H54 (cell line): Measurements from ENCODE around the gene PARPBP.
A peak's percentile ranks its signal among the peaks of the same experiment; 100 is the strongest.
"Not testable (repeated sequence)": the region's sequence is repeated elsewhere in the genome, so short reads cannot be mapped to it uniquely, and the experiment has no call there.

ENCODE experiments used
- DNase-seq: peaks from one replicate; pipeline ENCODE4 v3.0.0; 2011; ENCODE audit warnings: low spot score, mixed read lengths; ENCODE audit not compliant: insufficient read length
- FAIRE-seq: peaks from 3 replicates; lab custom pipeline; 2011; peaks lifted over from hg19 to GRCh38; lab: Jason Lieb, UNC
- POLR2A ChIP-seq: IDR thresholded peaks from 2 replicates; pipeline ENCODE4 v1.6.1; 2011; ENCODE audit warnings: low read depth, mild to moderate bottlenecking, low read length

Gene PARPBP

GRCh38 chr12:102119674-102120563, at the start of gene PARPBP, which contains the start of gene NUP37:
PARPBP (plus strand) TSS chr12:102120183; CDS start chr12:102123889, 3,706 bp downstream.
NUP37 (minus strand) TSS chr12:102120114; CDS start chr12:102118518, 1,596 bp downstream.
- DNase-seq (peak; percentile 71), FAIRE-seq (peak; percentile 96)
- TF ChIP-seq POLR2A = peak; percentile 83

GRCh38 chr12:102072092-102072491, 47.9 kb upstream of the PARPBP start:
- DNase-seq, FAIRE-seq: not testable (repeated sequence)

- FAIRE-seq (no peak), DNase-seq (no peak)
- TF ChIP-seq POLR2A = no peak
Observed at GRCh38 chr12:102080842-102081241, 39.1 kb upstream of the PARPBP start.

- not testable (repeated sequence) for FAIRE-seq
Observed at GRCh38 chr12:102089228-102089835, 30.7 kb upstream of the PARPBP start.

GRCh38 chr12:102093319-102093718, 26.7 kb upstream of the PARPBP start:
- FAIRE-seq = no peak

More at GRCh38 chr12:102089228-102089835, 30.7 kb upstream of the PARPBP start:
- not testable (repeated sequence) for DNase-seq

GRCh38 chr12:102095677-102096263, 24.2 kb upstream of the PARPBP start:
- TF ChIP-seq POLR2A = no peak
- no peak for DNase-seq
- FAIRE-seq = peak; percentile 78

More at GRCh38 chr12:102093319-102093718, 26.7 kb upstream of the PARPBP start:
- TF ChIP-seq POLR2A = no peak
- DNase-seq = no peak

- FAIRE-seq (no peak), DNase-seq (no peak)
- TF ChIP-seq POLR2A = no peak
Observed at GRCh38 chr12:102096855-102097254, 23.1 kb upstream of the PARPBP start.

GRCh38 chr12:102106905-102107304, 13.1 kb upstream of the PARPBP start:
- TF ChIP-seq POLR2A = no peak
- DNase-seq (no peak), FAIRE-seq (no peak)

GRCh38 chr12:102107970-102108369, 12.0 kb upstream of the PARPBP start:
- no peak for FAIRE-seq
- no peak for TF ChIP-seq POLR2A
- DNase-seq = no peak

- TF ChIP-seq POLR2A = no peak
- DNase-seq = no peak
- FAIRE-seq = no peak
Observed at GRCh38 chr12:102110782-102111181, 9.2 kb upstream of the PARPBP start.

- TF ChIP-seq POLR2A = no peak
- no peak for FAIRE-seq
- no peak for DNase-seq
Observed at GRCh38 chr12:102114212-102114611, 5.8 kb upstream of the PARPBP start.

GRCh38 chr12:102116392-102116791, 3.6 kb upstream of the PARPBP start:
- FAIRE-seq (no peak), DNase-seq (no peak)
- no peak for TF ChIP-seq POLR2A

GRCh38 chr12:102118874-102119273, 1.1 kb upstream of the PARPBP start:
- TF ChIP-seq POLR2A = no peak
- FAIRE-seq (no peak), DNase-seq (no peak)

- TF ChIP-seq POLR2A = no peak
- DNase-seq = no peak
- no peak for FAIRE-seq
Observed at GRCh38 chr12:102120564-102120873, 536 bp downstream of the PARPBP start.
